IMR-90 (cell line): ENCODE data around the gene MAGEB10. TPM values are rescaled to one million over a fixed set of nuclear protein-coding genes. Genes with fewer than 3 reads are reported as not detected.

Experiments
- ATAC-seq: fragments of 200-7000 bp; cut with Tn5 transposase; 2 replicates; pipeline ENCODE4 v1.9.1; 2020; ENCODE audit warnings: low read depth, mild to moderate bottlenecking, moderate library complexity
- BruUV-seq: library from RNA; stranded (reverse); fragments of 400-500 nt; replicated peaks from 2 replicates; lab custom pipeline; 2021; lab: Mats Ljungman, UMichigan
- CTCF ChIA-PET: fragments of 300-600 bp; formaldehyde crosslinking; extraction: SDS; loops from one replicate; lab custom pipeline; 2021; ENCODE audit warnings: antibody characterized with exemption; lab: Yijun Ruan, JAX
- POLR2A ChIA-PET: fragments of 300-600 bp; sonication (Branson Sonifier 250); formaldehyde crosslinking; loops from one replicate; lab custom pipeline; 2022; ENCODE audit warnings: antibody characterized with exemption; ENCODE audit not compliant: unreplicated experiment; lab: Charles Lee
- DNase-seq: peaks from one replicate; pipeline ENCODE4 v3.0.0; 2013
- H2AFZ ChIP-seq: replicated peaks from 2 replicates; pipeline ENCODE3; 2013; ENCODE audit warnings: low read length, mild to moderate bottlenecking; ENCODE audit not compliant: poor library complexity
- H2AK5ac ChIP-seq: 2 replicates; pipeline ENCODE4 v1.6.1; 2013; ENCODE audit warnings: low read depth, low read length, inconsistent platforms
- H2AK9ac ChIP-seq: replicated peaks from 2 replicates; pipeline ENCODE3; 2013; ENCODE audit warnings: mild to moderate bottlenecking, low read depth, low read length, moderate library complexity; ENCODE audit not compliant: poor library complexity
- H2BK120ac ChIP-seq: 2 replicates; pipeline ENCODE4 v1.6.1; 2013; ENCODE audit warnings: low read depth, low read length, inconsistent platforms
- H2BK15ac ChIP-seq: 3 replicates; pipeline ENCODE4 v1.6.1; 2013; ENCODE audit warnings: low read depth, low read length, inconsistent platforms
- H2BK20ac ChIP-seq: 2 replicates; pipeline ENCODE4 v1.6.1; 2013; ENCODE audit warnings: low read depth, mild to moderate bottlenecking, inconsistent platforms, low read length, moderate library complexity
- H2BK5ac ChIP-seq: 2 replicates; pipeline ENCODE4 v1.6.1; 2013; ENCODE audit warnings: mild to moderate bottlenecking, low read depth, low read length, inconsistent platforms; ENCODE audit not compliant: poor library complexity, severe bottlenecking
- H3K14ac ChIP-seq: replicated peaks from 2 replicates; pipeline ENCODE4 v1.6.1; 2013; ENCODE audit warnings: low read depth, low read length, inconsistent platforms
- H3K18ac ChIP-seq: 2 replicates; pipeline ENCODE4 v1.6.1; 2013; ENCODE audit warnings: low read depth, low read length, control low read depth
- H3K23ac ChIP-seq: 2 replicates; pipeline ENCODE4 v1.6.1; 2013; ENCODE audit warnings: low read depth, low read length, inconsistent platforms
- H3K27ac ChIP-seq: 2 replicates; pipeline ENCODE4 v1.5.1; 2013; ENCODE audit warnings: mild to moderate bottlenecking, control low read depth, low read length; ENCODE audit not compliant: insufficient read depth
- H3K27me3 ChIP-seq: 2 replicates; pipeline ENCODE4 v1.6.1; 2013; ENCODE audit warnings: low read length; ENCODE audit not compliant: control insufficient read depth, insufficient read depth
- H3K36me3 ChIP-seq: 2 replicates; pipeline ENCODE4 v1.6.1; 2013; ENCODE audit warnings: low read length, mixed read lengths; ENCODE audit not compliant: control insufficient read depth, insufficient read depth
- H3K4ac ChIP-seq: 2 replicates; pipeline ENCODE4 v1.6.1; 2013; ENCODE audit warnings: low read depth, low read length, inconsistent platforms
- H3K4me1 ChIP-seq: 2 replicates; pipeline ENCODE4 v1.6.1; 2013; ENCODE audit warnings: low read length, mixed read lengths; ENCODE audit not compliant: control insufficient read depth, insufficient read depth
- H3K4me2 ChIP-seq: 2 replicates; pipeline ENCODE4 v1.6.1; 2013; ENCODE audit warnings: low read depth, mild to moderate bottlenecking, control low read depth, low read length, moderate library complexity
- H3K4me3 ChIP-seq: 2 replicates; pipeline ENCODE4 v1.5.1; 2013; ENCODE audit warnings: low read depth, mild to moderate bottlenecking, control low read depth, low read length, moderate library complexity; ENCODE audit not compliant: insufficient read depth
- H3K56ac ChIP-seq: 2 replicates; pipeline ENCODE4 v1.6.1; 2013; ENCODE audit warnings: low read length, inconsistent platforms; ENCODE audit not compliant: insufficient read depth; ENCODE audit errors: extremely low read depth
- H3K79me1 ChIP-seq, 2 experiments: 2 replicates each; pipeline ENCODE4 v1.6.1; 2013; ENCODE audit warnings: low read length in 2 of 2, inconsistent platforms in 1 of 2, low read depth in 1 of 2
- H3K9ac ChIP-seq: 2 replicates; pipeline ENCODE4 v1.6.1; 2013; ENCODE audit warnings: low read depth, low read length, control low read depth
- H3K9me1 ChIP-seq: 2 replicates; pipeline ENCODE4 v1.6.1; 2013; ENCODE audit warnings: low read length, inconsistent platforms; ENCODE audit not compliant: insufficient read depth
- H3K9me3 ChIP-seq: 2 replicates; pipeline ENCODE4 v1.6.1; 2013; ENCODE audit warnings: low read length; ENCODE audit not compliant: control insufficient read depth, insufficient read depth
- H4K20me1 ChIP-seq: 2 replicates; pipeline ENCODE4 v1.6.1; 2013; ENCODE audit warnings: low read length, inconsistent platforms; ENCODE audit not compliant: insufficient read depth
- H4K5ac ChIP-seq: 2 replicates; pipeline ENCODE4 v1.6.1; 2013; ENCODE audit warnings: mild to moderate bottlenecking, low read depth, low read length, control low read depth
- H4K8ac ChIP-seq, 2 experiments: 2 replicates each; pipeline ENCODE4 v1.6.1; 2013; ENCODE audit warnings: low read depth in 2 of 2, low read length in 2 of 2, control low read depth in 1 of 2, inconsistent platforms in 1 of 2
- H4K91ac ChIP-seq: 2 replicates; pipeline ENCODE4 v1.6.1; 2013; ENCODE audit warnings: low read depth, low read length, inconsistent platforms; ENCODE audit not compliant: insufficient read depth
- BHLHE40 ChIP-seq: fragments of 150-350 bp; IDR thresholded peaks from 2 replicates; pipeline ENCODE4 v1.6.1; 2016; ENCODE audit warnings: mild to moderate bottlenecking, low read depth, low read length
- CEBPB ChIP-seq: IDR thresholded peaks from 2 replicates; pipeline ENCODE4 v1.6.1; 2012; ENCODE audit warnings: low read depth, low read length, improper control_type of control experiment
- CHD1 ChIP-seq: IDR thresholded peaks from 2 replicates; pipeline ENCODE4 v1.6.1; 2012; ENCODE audit warnings: low read depth, low read length, improper control_type of control experiment
- CTCF ChIP-seq: conservative IDR thresholded peaks from 2 replicates; pipeline ENCODE4 v1.5.1; 2012; ENCODE audit warnings: mild to moderate bottlenecking, low read depth, low read length, improper control_type of control experiment
- ELK1 ChIP-seq: fragments of 150-350 bp; IDR thresholded peaks from 2 replicates; pipeline ENCODE4 v1.6.1; 2016; ENCODE audit warnings: low read depth, mild to moderate bottlenecking, low read length, moderate library complexity, borderline replicate concordance
- FOS ChIP-seq: fragments of 150-350 bp; IDR thresholded peaks from 2 replicates; pipeline ENCODE4 v1.6.1; 2016; ENCODE audit warnings: low read depth, low read length
- MAFK ChIP-seq: IDR thresholded peaks from 2 replicates; pipeline ENCODE4 v1.6.1; 2012; ENCODE audit warnings: low read depth, low read length, improper control_type of control experiment
- MAZ ChIP-seq: IDR thresholded peaks from 2 replicates; pipeline ENCODE4 v1.6.1; 2012; ENCODE audit warnings: low read depth, mild to moderate bottlenecking, low read length, improper control_type of control experiment, moderate library complexity, borderline replicate concordance
- MXI1 ChIP-seq: IDR thresholded peaks from 2 replicates; pipeline ENCODE4 v1.6.1; 2012; ENCODE audit warnings: low read depth, mild to moderate bottlenecking, low read length, moderate library complexity, borderline replicate concordance
- NFE2L2 ChIP-seq: fragments of 150-350 bp; IDR thresholded peaks from 2 replicates; pipeline ENCODE4 v1.6.1; 2016; ENCODE audit warnings: low read depth, mild to moderate bottlenecking, low read length
- POLR2A ChIP-seq: IDR thresholded peaks from 2 replicates; pipeline ENCODE4 v1.6.1; 2012; ENCODE audit warnings: mild to moderate bottlenecking, low read depth, low read length
- RAD21 ChIP-seq: IDR thresholded peaks from 2 replicates; pipeline ENCODE4 v1.6.1; 2012; ENCODE audit warnings: low read length, improper control_type of control experiment
- RCOR1 ChIP-seq: IDR thresholded peaks from 2 replicates; pipeline ENCODE4 v1.6.1; 2012; ENCODE audit warnings: mild to moderate bottlenecking, low read length, improper control_type of control experiment; ENCODE audit not compliant: insufficient replicate concordance
- RFX5 ChIP-seq: IDR thresholded peaks from 2 replicates; pipeline ENCODE4 v1.8.0; 2012; ENCODE audit warnings: low read depth, mild to moderate bottlenecking, low read length, moderate library complexity
- SMC3 ChIP-seq: fragments of 150-350 bp; IDR thresholded peaks from 2 replicates; pipeline ENCODE4 v1.6.1; 2016; ENCODE audit warnings: low read depth, mild to moderate bottlenecking, antibody characterized with exemption, low read length, moderate library complexity
- USF2 ChIP-seq: fragments of 150-350 bp; IDR thresholded peaks from 2 replicates; pipeline ENCODE4 v1.6.1; 2017; ENCODE audit warnings: mild to moderate bottlenecking, antibody characterized with exemption, low read length, low read depth
- WGBS, 2 experiments: methylation state at CpG; one replicate each; pipeline versions ENCODE4 v1.1.5 to v1.1.7; 2013; ENCODE audit warnings: missing lambda C conversion rate in 2 of 2; ENCODE audit not compliant: insufficient read length in 1 of 2; ENCODE audit errors: extremely low coverage in 2 of 2; 5-methylcytosine and 5-hydroxymethylcytosine counted together
- dilution Hi-C: fragments of 300-500 bp; cut with HindIII; formaldehyde crosslinking; loops from one replicate; pipeline ENCODE4 v1.14.3; 2018; ENCODE audit warnings: low sequenced_read_pairs; ENCODE audit not compliant: unreplicated experiment
- in situ Hi-C: fragments of 300-500 bp; cut with MboI; formaldehyde crosslinking; loops from 3 replicates; pipeline ENCODE4 v1.14.3; 2019; ENCODE audit warnings: low sequenced_read_pairs, inconsistent platforms, mixed read lengths
- intact Hi-C: fragments of 100-400 bp; cut with micrococcal nuclease; formaldehyde crosslinking; loops from 2 replicates; pipeline ENCODE4 v1.10.0; 2022
- polyA plus RNA-seq, 3 experiments: library from polyadenylated mRNA; depleted of rRNA; stranded (reverse); fragments of >200 nt; gene quantifications; 2 replicates each; pipeline ENCODE4 v1.2.3, GENCODE V29; 2012; ENCODE audit warnings: low replicate concordance in 1 of 3
- total RNA-seq: library from RNA; depleted of rRNA; stranded (reverse); fragments of >200 nt; gene quantifications from 2 replicates; pipeline ENCODE4 v1.2.3, GENCODE V29; 2012

The MAGEB10 gene
- total and polyA plus RNA-seq, 2 of the 4 experiments (the other 2 are of a cell fraction), result not detected

DNA sequence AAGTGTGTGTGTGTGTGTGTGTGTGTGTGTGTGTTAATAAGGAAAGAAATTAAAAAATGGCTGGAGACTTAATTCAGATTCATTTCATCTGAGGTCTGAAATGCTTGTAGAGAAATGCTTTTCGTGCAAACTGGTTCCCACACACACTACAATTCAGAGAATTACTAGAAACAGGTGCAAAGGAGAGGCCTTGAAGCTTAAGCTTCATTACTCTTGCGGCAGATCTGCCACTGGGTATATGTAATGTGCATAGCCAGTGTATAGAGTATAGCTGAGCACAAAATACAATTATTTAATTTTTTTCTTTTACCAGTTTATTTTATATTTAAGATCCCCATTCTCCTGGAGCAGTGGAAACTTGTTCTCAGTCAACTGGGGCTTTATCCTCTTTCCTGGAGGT is 31.8 kb upstream of the MAGEB10 start:
- ChIA-PET POLR2A (no interaction called here), CTCF (no interaction called here)
- no peak overlapping the region for H3K56ac ChIP-seq
- intact Hi-C loops (loop anchor here (10.0 kb wide), 1 partner anchor 1001 kb away; no protein-coding TSS in a partner anchor), in situ Hi-C loops (no loop called here), dilution Hi-C loops (no loop called here)
- no CpG with 5 or more reads among the region's 2 CpGs for WGBS, 2 experiments
- no peak overlapping the region for H3K9ac ChIP-seq
- no peak overlapping the region for H2BK15ac ChIP-seq
- H3K27me3 ChIP-seq, result no peaks in the 10 kb centered on the region
- H3K36me3 ChIP-seq, result no peaks in the 10 kb centered on the region
- no peak overlapping the region for H2AK5ac ChIP-seq
- no peak overlapping the region for H2BK20ac ChIP-seq
- H2BK5ac ChIP-seq, result no peak overlapping the region
- DNase-seq (no peak), ATAC-seq (no peak)
- H2AFZ ChIP-seq, result no peak overlapping the region
- H2BK120ac ChIP-seq, result no peak overlapping the region
- H3K18ac ChIP-seq, result no peak overlapping the region
- H3K4me2 ChIP-seq, result no peak overlapping the region
- H4K8ac ChIP-seq, result no peak overlapping the region
- H3K4ac ChIP-seq, result no peak overlapping the region
- no peaks in the 10 kb centered on the region for H3K9me3 ChIP-seq
- H3K9me1 ChIP-seq, result no peaks in the 10 kb centered on the region
- no peaks in the 10 kb centered on the region for H3K4me1 ChIP-seq
- no peaks in the 10 kb centered on the region for H3K79me1 ChIP-seq
- H3K14ac ChIP-seq, result no peak overlapping the region
- no peaks in the 10 kb centered on the region for H4K20me1 ChIP-seq
- no peak overlapping the region for H3K23ac ChIP-seq
- no peak overlapping the region for H4K91ac ChIP-seq
- no peak overlapping the region for H2AK9ac ChIP-seq
- no peak overlapping the region for H3K4me3 ChIP-seq
- H4K5ac ChIP-seq, result no peak overlapping the region
- no peak overlapping the region for H3K27ac ChIP-seq
- BruUV-seq, result no TSS peak
- TF ChIP-seq POLR2A (no peak), NFE2L2 (no peak), FOS (no peak), MAZ (no peak), ELK1 (no peak), CEBPB (no peak), MXI1 (no peak), MAFK (no peak), CTCF (no peak), BHLHE40 (no peak), USF2 (no peak), RFX5 (no peak), RCOR1 (no peak), CHD1 (no peak), SMC3 (no peak), RAD21 (no peak)
